GM19023 (cell line): ENCODE measurements around the gene GSTM2.

Experiments used
- ATAC-seq: cut with Tn5 transposase; IDR thresholded peaks from one replicate; pipeline ENCODE4 v1.9.1; 2021; ENCODE audit warnings: mild to moderate bottlenecking, moderate library complexity; ENCODE audit not compliant: unreplicated experiment

Gene GSTM2

DNA sequence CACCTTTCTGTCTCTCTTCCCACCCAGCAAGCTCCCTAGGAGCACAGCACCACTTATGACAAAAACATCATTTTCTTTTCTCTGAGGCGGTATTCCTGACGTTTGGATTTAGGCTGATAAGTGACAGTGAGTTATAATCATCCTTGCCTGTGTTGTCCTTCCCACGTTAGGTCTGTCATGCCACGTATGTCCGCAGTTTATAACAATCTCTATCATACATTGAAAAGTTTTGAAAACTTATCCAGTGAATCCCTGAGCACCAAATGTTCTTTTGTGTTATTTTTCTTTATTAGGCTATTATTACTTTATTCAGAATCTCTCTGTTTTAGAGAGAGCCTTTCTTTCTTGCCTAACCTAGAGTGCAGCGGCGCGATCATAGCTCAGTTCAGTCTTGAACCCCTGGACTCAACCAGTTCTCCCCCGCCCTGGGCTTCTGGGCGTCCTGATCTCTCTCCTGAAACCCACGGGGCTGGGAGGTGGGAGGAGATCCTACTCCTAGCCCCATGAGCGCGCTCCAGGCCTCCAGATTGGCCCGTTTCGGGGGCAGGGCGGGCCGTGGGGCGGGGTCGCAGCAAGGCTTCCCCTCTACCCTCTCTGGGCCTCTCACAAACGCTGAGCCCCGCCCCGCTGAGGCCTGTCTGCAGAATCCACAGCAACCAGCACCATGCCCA lies at the start of gene GSTM2:
GSTM2 (plus strand) TSS at position 606 of the 671 bp plus-strand sequence; CDS start at position 665, 59 bp downstream.
- peak; percentile 97 for ATAC-seq

DNA sequence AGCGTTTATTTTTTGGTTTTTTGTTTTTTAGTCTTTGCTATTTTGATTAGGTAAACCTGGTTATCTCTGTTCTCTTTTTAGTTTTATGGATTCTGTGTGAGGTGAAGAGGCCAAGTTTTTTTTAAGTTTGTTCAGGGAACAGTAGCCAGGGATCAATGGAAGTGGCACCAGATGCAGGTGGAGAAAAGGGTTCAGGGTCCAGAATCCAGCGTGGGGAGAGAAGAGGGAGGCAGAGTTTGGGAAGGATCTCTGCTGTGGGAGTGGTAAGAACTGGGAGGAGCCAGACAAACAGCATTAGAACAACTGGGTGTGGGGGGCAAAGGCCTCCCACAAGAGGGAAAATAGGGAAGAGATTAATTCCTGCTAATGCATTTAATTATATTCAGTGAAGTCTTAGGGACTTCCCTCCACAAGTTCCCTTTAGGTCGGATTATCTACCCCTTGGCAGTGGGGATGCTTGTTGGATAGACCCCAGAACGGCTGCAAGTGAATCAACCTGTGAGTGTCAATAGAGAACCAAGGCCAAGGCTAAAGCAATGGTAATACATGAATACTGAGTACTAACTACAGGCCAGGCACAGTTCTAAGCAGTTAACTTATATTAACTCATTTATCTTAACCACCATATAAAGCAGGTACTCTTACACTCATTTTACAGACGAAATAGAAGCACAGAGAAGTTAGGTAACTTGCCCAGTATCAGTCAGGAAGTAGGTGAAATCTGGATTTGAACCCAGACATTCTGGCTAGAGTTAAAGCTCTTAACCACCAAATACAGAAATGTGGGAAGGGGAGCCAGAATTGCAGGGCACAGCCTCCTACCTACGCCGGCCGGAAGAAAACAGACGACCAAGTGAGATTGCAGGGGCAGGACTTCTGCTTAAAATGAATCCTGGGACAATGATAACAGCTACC lies 48.9 kb upstream of the GSTM2 start:
- no peak for ATAC-seq

DNA sequence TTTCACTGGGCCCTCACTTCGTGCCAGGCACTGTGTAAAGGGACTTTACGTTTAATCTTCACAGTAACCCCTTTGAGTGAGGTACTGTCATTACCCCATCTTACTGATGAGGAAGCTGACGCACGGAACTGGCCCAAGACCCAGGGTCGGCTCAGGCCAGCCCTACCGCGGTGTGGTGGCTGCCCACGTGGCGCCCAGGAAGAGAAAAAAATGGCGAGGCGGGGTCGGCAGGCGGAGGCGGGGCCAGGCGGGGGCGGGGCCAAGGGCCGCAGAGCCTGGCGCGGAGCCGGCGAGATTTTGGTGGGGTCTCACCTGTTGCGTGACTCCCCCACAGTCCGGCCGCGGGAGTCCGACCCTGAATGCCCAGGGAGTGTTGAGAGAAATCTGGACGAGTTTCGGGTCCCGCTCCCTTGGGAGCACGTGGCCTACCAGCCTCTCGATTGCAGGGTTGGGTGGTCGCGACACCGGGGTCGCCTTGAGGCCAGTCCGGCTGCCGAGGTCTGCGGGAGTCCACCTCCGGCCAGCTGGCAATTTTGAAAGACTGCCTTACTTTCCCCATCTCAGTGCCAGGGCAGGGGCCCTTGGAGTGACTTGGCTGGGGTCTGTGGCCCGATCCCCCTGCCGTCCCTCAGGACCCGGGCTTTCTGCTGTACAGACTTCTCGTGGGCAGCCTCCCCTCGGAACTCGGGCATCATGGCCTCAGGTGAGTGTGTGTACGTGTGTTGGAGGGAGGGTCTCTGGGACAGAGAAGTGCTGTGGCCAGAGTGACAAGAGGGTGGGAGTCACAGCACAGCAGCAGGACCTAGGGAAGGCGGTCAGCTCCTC lies 48.1 kb upstream of the GSTM2 start, which contains the start of the genes AMPD2 and GNAT2:
AMPD2 (plus strand) TSS at position 262 of the 825 bp plus-strand sequence. CDS start 1,339 bp downstream, outside the sequence.
GNAT2 (minus strand) TSS at position 41 of the 825 bp plus-strand sequence. CDS start 6,746 bp downstream, outside the sequence.
- ATAC-seq, result peak; percentile 54

DNA sequence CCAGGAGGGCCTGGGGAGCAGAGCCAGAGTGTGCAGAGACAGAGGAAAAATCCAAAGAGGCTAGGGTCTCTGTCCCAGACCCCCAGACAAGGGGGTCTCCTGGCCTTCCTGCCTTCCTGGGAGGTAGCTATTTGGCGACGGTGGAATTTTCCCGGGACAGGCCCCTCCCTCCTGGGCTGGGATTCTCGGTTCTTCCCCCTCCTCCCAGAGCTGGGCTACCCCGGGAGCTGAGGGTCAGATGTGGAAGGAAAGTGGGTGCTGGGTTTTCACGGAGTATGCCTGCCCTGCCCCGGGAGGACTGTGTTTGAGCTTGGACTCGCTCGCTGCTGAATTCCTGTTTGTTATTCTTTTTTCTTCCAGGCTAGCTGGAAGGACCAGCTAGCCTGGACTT lies 47.5 kb upstream of the GSTM2 start:
- peak; percentile 2 for ATAC-seq

DNA sequence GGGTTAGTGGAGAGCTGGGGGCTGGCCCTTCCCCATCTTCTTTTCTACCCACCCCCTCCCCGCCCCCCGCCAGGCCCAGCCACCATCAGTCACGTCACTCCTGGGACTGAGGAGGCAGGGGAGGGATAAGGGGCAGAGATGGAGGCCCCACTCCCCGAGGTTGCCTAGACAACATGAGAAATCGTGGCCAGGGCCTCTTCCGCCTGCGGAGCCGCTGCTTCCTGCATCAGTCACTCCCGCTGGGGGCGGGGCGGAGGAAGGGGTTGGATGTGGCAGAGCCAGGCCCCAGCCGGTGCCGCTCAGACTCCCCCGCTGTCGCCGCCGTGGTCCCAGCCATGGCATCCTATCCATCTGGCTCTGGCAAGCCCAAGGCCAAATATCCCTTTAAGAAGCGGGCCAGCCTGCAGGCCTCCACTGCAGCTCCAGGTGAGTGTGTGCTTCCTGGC lies 47.0 kb upstream of the GSTM2 start:
- ATAC-seq, result peak; percentile 71

DNA sequence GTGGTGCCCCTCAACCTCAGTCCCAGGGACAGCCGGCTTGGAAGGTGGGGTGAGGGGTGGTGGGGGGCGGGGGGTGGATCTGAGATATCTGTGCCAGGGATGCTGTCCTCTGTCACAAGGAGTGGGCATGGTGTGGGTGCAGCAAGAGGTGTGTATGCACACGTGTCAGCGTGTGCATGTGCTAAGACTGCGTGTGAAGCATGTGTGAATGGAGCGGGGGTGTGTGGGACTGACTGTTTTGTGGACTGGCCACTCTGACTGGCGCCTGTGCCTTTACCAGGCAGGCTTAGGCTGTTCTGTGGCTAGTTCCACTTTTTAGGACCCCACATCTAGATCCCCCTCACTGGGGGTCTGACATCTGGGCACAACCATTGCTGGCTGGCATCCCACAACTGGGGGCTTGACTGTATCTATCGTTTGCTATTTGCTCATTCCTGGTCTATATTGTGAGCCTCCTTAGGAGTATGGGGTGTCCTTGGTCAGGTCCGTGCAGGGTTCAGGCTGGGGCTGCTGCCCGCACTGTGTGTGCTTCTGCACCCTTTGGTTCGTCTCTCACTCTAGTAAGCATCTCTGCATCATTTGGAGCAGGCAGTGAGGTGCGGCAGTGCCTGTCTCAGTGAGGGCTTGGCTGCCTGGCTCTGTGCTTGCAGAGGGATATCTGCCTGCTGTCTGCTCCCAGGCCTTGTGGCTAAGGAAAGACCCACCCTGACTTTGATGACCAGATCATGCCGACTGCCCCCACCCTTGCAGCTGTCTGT lies 46.3 kb upstream of the GSTM2 start:
- no peak for ATAC-seq

DNA sequence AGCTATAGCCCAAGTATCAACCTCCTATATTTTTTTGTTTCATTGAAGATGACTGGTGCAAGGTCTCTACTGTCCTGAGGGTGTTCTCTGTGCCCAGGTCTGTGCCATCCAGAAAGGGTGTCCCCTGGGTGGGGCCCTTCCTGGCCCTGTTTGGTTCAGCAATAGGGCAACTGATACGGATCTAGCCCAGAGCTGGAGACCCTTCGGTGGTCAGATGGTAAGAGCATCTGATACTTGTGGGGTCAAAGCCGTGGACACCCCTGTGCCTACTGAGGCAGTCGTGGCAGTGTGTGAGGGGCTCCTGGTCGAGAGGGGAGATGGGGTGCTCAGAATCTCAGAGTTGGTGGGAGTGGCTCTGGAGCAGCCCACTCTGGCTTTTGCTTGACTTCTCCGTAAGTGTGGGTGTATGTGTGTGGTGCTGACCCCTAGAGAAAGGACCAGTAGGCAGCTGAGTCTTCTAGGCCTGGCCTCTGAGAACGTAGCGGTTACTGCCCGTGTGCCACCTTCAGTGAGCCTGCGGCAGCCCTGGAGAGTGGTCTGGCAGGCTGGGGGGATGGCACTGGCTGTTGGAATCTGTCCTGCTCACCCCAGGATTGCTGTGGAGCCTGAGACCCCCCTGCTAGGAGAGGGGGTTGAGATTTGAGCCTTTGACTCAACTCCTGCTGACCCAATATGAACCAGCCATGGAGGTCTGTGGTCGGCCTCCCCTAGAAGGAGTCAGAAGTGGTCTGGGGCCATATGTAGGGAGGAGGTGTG lies 45.5 kb upstream of the GSTM2 start:
- no peak for ATAC-seq

DNA sequence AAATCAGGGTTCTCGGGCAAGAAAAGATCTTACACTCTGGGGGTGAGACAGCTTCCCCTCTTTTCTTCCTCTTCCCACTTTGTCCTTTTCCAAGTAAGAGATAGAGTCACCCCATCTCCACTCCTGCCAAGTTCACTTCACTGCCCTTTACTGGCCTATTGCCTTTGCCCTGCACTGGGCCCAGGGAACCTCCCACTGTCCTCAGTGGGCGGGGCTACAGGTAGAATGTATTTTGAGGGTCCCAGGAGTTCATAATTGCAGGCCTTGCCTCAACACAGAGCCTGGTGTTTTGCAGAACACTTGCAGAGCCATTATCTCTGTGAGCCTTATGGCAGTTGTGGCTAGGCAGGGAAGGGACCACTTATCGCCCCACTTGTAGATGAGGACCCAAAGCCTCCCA lies 45.0 kb upstream of the GSTM2 start:
- ATAC-seq, result no peak

DNA sequence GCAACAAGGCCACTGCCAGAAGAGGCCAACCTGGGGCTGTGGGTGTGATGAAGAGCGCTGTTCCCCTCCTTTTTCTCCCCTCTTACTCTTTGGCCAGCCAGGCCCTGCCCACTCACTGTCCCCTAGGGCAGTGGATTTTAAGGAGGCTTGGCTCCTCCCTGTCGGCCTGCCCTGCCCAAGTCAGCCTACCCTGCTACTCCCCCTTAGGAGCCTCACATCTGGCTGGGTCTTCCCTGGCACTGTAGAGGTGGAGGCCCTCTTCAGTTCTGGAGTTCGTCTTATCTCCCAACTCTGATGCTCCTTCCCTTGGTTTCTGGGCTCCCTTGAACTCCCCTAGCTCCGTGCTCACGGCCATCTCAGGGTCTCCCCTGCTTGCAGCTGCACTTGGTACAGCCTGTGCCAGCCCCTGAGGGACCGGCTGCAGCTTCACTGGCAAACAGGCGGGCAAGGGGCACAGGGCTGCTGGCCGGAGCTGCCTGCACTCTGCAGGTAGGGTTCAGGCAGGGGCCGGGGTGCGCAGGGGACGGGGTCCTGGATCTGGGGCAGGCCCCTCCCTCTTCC lies 44.2 kb upstream of the GSTM2 start:
- no peak for ATAC-seq

DNA sequence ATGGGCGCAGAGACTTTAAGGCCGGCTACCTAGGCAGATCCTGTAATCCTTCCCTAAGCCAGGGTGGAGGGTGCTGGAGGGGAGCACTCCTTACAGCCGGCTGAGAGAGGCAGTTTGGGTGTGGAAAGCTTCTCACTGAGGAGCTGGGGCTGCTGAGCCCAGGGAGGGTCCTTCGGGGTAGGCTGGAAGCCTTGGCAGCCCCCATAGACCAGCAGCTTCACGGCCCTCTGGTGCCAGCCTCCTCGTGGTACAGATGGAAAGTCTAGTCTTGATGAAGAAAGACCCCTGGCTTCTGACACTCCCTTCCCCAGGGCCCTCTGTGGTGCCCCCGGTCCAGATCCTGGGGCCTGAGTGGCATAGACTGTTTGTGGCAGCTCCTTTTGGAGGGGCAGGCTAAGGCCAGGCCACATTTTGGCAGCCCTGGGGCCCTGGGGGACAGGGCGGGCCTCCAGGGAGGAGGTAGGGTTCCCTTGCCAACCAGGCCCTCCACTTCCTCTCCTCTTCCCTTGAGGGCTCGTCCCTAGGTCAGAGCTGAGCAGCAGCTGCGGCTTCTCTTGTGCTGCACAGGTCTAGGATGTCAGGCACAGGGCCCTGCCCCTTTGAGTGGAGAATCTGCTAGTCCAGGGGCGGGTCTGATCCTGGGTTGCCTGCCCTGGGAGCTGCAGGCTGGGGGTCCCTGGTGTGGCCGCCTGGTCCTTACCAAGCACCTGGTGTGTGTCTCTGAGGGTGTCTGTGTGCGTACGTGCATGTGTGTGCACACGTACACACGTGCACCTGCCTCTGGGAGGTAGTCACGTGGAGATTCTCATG lies 43.5 kb upstream of the GSTM2 start:
- no peak for ATAC-seq

DNA sequence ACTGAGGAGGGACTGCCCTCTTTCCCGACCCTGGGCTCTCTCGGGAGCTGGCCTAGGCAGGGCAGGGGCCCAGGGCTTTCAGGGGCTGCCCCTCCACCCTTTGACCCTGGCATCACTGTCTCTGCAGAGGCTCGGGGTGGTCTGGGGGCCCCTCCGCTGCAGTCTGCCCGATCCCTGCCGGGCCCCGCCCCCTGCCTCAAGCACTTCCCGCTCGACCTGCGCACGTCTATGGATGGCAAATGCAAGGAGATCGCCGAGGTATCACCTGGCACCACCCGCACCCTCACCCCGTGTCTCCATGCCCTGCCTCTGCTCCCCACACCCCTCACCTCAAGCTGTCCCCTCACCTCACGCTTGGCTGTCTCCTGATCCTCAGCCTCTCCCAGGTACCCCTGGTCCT lies 42.7 kb upstream of the GSTM2 start:
- ATAC-seq, result no peak

DNA sequence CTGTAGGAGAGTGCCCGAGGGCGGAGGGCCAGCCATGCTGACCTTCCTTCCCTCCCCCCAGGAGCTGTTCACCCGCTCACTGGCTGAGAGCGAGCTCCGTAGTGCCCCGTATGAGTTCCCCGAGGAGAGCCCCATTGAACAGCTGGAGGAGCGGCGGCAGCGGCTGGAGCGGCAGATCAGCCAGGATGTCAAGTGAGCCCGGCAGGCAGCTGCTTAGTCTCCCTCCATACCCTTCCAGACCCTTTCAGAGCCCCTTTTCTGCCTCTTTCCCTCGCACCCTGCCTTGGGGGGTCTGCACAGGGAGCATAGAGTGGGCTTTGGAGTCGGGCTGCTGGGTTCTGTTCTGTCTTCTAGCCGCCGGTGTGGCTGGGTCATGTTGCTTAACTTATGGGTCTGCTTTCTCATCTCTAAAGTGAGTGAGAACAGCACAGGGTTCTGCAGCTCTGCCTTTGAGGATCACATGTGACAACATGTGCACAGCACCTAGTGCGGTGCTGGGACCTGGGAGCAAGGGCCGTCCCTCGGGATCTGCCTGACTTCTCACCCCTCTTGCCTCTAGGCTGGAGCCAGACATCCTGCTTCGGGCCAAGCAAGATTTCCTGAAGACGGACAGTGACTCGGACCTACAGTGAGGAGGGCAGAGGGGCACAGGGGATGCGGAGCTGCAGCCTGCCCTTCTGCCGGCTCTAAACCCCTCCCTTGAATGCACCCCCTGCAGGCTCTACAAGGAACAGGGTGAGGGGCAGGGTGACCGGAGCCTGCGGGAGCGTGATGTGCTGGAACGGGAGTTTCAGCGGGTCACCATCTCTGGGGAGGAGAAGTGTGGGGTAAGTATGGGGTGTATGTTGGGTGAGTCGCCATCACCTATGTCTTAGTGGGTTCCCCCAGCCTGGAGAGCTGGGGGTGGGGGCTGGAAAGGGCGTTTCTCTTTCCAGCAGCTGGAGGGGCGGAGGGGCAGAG lies 42.0 kb upstream of the GSTM2 start:
- no peak for ATAC-seq

DNA sequence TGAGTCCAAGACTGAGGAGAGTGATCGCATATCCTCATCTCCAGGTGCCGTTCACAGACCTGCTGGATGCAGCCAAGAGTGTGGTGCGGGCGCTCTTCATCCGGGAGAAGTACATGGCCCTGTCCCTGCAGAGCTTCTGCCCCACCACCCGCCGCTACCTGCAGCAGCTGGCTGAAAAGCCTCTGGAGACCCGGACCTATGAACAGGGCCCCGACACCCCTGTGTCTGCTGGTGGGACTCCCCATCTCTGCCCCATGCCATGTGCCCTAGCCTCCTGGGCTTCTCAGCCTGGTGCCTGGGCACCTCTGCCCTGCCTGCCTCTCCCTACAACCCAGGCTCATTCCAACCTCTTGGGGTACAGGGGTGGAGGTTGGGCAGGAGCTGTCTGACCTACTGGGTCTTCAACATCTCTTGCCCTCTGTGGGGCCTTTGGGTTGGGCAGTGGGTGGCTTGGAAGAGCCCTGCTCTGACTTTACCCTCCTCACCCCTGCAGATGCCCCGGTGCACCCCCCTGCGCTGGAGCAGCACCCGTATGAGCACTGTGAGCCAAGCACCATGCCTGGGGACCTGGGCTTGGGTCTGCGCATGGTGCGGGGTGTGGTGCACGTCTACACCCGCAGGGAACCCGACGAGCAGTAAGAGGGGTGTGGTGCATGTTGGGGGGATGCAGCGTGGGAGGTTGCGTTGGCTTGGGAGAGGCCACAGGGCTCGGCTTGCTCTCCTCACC lies 41.0 kb upstream of the GSTM2 start:
- ATAC-seq, result no peak

DNA sequence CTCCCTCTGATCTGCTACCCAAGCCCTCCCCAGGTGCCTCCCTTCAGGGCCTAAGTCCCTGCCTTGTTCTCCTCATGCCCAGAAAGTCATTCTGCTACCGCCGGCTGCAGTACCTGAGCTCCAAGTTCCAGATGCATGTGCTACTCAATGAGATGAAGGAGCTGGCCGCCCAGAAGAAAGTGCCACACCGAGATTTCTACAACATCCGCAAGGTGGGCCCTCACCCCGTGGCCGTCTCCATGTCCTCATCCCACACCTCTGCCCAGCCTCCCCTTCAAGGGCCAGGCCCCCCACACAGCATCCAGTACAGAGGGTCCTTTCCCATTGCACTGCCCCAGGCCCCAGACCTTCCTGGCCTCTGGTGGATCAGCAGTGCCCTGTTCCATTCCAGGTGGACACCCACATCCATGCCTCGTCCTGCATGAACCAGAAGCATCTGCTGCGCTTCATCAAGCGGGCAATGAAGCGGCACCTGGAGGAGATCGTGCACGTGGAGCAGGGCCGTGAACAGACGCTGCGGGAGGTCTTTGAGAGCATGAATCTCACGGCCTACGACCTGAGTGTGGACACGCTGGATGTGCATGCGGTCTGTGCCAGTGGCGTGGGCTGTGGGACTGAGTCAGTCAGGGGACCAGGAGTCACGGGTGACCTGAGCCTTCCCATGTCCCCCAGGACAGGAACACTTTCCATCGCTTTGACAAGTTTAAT lies 40.0 kb upstream of the GSTM2 start:
- no peak for ATAC-seq

DNA sequence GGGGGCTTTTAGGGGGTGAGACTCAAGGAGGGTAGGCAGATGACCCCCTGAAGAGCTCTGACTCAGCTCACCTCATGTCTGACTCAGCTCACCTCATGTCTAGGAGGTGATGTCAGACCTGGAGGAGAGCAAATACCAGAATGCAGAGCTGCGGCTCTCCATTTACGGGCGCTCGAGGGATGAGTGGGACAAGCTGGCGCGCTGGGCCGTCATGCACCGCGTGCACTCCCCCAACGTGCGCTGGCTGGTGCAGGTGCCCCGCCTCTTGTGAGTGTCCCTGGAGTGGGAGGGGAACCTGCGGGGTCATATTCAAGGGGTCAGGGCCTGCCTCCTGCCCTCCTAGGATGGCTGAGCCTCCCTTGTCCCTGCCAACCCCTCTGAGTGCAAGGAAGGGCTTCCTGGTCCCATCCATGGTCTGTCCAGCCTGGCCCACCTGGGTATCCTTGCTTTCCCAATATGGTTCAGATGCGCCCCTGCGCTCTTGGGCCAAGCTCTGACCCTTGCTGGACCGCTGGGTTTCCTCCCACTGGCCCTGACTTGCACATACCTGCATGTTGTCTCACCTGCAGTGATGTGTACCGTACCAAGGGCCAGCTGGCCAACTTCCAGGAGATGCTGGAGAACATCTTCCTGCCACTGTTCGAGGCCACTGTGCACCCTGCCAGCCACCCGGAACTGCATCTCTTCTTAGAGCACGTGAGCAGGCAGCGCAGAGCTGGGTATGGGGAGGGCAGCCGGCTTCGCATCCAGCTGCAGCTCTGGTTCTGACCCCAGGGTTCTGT lies 39.1 kb upstream of the GSTM2 start:
- ATAC-seq, result no peak
